Measurements from ENCODE around the gene ARPC5.

DNA sequence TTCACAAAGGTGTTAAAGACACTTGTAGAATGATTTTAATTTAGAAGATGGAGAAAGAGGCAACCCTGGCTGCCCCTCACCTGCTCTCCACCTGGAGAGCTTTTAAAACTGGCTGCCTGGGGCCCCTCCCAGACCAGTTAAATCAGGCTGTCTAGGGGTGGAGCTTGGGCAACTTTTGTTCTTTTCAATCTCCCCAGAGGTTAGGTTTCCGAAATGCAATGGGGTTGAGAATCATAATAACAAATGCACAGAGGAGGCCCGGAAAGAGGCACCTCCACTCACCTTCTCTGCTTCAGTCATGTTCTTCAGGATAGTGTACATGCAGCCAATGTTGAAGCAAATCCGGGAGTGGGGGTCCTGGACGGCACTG is 45.7 kb downstream of the ARPC5 start:
- TF ChIP-seq, protein P1, sequence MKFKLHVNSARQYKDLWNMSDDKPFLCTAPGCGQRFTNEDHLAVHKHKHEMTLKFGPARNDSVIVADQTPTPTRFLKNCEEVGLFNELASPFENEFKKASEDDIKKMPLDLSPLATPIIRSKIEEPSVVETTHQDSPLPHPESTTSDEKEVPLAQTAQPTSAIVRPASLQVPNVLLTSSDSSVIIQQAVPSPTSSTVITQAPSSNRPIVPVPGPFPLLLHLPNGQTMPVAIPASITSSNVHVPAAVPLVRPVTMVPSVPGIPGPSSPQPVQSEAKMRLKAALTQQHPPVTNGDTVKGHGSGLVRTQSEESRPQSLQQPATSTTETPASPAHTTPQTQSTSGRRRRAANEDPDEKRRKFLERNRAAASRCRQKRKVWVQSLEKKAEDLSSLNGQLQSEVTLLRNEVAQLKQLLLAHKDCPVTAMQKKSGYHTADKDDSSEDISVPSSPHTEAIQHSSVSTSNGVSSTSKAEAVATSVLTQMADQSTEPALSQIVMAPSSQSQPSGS (CRISPR knock-in tag; IDR thresholded peaks at IDR 0.05): no peak
- TF ChIP-seq CEBPB (tag; IDR thresholded peaks at IDR 0.05): no peak
- TF ChIP-seq, protein P2, sequence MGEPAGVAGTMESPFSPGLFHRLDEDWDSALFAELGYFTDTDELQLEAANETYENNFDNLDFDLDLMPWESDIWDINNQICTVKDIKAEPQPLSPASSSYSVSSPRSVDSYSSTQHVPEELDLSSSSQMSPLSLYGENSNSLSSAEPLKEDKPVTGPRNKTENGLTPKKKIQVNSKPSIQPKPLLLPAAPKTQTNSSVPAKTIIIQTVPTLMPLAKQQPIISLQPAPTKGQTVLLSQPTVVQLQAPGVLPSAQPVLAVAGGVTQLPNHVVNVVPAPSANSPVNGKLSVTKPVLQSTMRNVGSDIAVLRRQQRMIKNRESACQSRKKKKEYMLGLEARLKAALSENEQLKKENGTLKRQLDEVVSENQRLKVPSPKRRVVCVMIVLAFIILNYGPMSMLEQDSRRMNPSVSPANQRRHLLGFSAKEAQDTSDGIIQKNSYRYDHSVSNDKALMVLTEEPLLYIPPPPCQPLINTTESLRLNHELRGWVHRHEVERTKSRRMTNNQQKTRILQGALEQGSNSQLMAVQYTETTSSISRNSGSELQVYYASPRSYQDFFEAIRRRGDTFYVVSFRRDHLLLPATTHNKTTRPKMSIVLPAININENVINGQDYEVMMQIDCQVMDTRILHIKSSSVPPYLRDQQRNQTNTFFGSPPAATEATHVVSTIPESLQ (CRISPR knock-in tag; IDR thresholded peaks at IDR 0.05): no peak

Data from K562 (cell line).